SIG-M5 (cell line): ENCODE measurements around the gene SPDYE2B.
"Not testable (repeated sequence)": the region's sequence is repeated elsewhere in the genome, so short reads cannot be mapped to it uniquely, and the experiment has no call there.

Source experiments
- DNase-seq: peaks from one replicate; lab custom pipeline; 2025; lab: John Stamatoyannopoulos, UW

SPDYE2B gene

GRCh38 chr7:102642691-102643090, 7.4 kb upstream of the SPDYE2B start, which contains the start of gene UPK3BL1:
UPK3BL1 (minus strand) TSS chr7:102642791; CDS start chr7:102642741, 50 bp downstream.
- not testable (repeated sequence) for DNase-seq

- DNase-seq, result not testable (repeated sequence)
Measured at GRCh38 chr7:102643404-102643803, 6.7 kb upstream of the SPDYE2B start.

- DNase-seq, result not testable (repeated sequence)
Measured at GRCh38 chr7:102647813-102648212, 2.3 kb upstream of the SPDYE2B start.

GRCh38 chr7:102664765-102665164, 14.6 kb downstream of the SPDYE2B start:
- not testable (repeated sequence) for DNase-seq

- not testable (repeated sequence) for DNase-seq
Measured at GRCh38 chr7:102666850-102667249, 16.7 kb downstream of the SPDYE2B start.

GRCh38 chr7:102667523-102667922, 17.4 kb downstream of the SPDYE2B start:
- not testable (repeated sequence) for DNase-seq

GRCh38 chr7:102671166-102671955, 21.2 kb downstream of the SPDYE2B start, which contains the start of gene POLR2J2:
POLR2J2 (minus strand) TSS chr7:102671663; CDS start chr7:102671601, 62 bp downstream.
- not testable (repeated sequence) for DNase-seq

GRCh38 chr7:102671956-102672307, 21.8 kb downstream of the SPDYE2B start:
- not testable (repeated sequence) for DNase-seq

GRCh38 chr7:102673447-102674067, 23.4 kb downstream of the SPDYE2B start:
- not testable (repeated sequence) for DNase-seq

- DNase-seq, result not testable (repeated sequence)
Measured at GRCh38 chr7:102675545-102675944, 25.4 kb downstream of the SPDYE2B start.

GRCh38 chr7:102680780-102681179, 30.7 kb downstream of the SPDYE2B start:
- DNase-seq, result not testable (repeated sequence)

GRCh38 chr7:102682560-102682959, 32.4 kb downstream of the SPDYE2B start:
- DNase-seq, result not testable (repeated sequence)

GRCh38 chr7:102688299-102689036, 38.3 kb downstream of the SPDYE2B start:
- DNase-seq, result not testable (repeated sequence)

- not testable (repeated sequence) for DNase-seq
Measured at GRCh38 chr7:102689436-102690282, 39.5 kb downstream of the SPDYE2B start.

GRCh38 chr7:102690602-102691001, 40.5 kb downstream of the SPDYE2B start:
- not testable (repeated sequence) for DNase-seq

GRCh38 chr7:102694008-102694407, 43.9 kb downstream of the SPDYE2B start:
- DNase-seq, result not testable (repeated sequence)

GRCh38 chr7:102695033-102695552, 45.0 kb downstream of the SPDYE2B start:
- DNase-seq, result not testable (repeated sequence)

GRCh38 chr7:102696009-102696408, 45.9 kb downstream of the SPDYE2B start:
- not testable (repeated sequence) for DNase-seq

- DNase-seq, result not testable (repeated sequence)
Measured at GRCh38 chr7:102697642-102698512, 47.8 kb downstream of the SPDYE2B start.
